Adrenal gland (tissue), 5 donors: Measurements from ENCODE around the gene TGFBR3.

Experiments
- CTCF ChIP-seq, 6 experiments: fragments of 450-650 bp in 4 of 6; fragments of 200-600 bp in 2 of 6; sonication (generic) in 1 of 6; IDR thresholded peaks; 1 replicate in 5 of 6; 2 replicates in 1 of 6; pipeline versions ENCODE4 v1.5.1 to v1.8.0; 2016 to 2021; ENCODE audit warnings: antibody characterized with exemption in 6 of 6, mild to moderate bottlenecking in 2 of 6, moderate library complexity in 1 of 6
- POLR2A ChIP-seq, 2 donors: fragments of 450-650 bp; IDR thresholded peaks; one replicate each; pipeline ENCODE4 v1.6.1; 2017; ENCODE audit warnings: antibody characterized with exemption in 2 of 2, mild to moderate bottlenecking in 2 of 2, moderate library complexity in 1 of 2
- donor health status: DM: no; HTN: no; CAD: no.

DNA sequence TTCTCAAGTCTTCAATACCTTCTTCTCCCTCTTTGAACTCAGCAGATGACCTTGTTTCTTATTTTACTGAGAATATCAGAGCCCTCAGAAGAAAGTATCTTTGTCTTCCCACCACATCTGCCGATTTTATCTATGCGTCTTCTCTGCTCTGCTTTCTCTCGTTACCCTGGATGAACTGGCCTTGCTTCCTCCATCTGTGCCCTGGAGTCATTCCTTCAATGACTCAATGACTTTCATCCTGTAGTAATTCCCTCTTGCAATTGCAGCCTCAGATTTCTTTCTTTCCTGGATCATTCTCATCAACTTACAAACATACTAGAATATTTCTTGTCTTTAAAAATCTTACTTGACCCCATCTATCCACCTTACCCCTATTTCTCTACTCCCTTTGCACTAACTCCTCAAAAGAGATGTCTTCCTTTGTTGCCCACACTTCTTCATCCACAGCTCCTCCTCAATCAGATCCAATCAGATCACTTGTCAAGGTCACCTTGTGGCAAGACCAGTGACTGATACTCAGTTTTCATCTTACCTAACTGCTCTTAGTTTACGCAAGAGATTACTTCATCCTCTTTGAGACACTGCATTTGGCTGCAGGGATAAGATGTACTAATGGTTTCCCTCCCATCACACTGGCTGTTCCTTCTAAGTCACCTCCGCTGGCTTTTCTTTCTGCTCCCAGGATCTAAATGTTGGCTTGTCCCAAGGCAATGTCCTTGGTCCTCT is 8.2 kb upstream of the TGFBR3 start:
- TF ChIP-seq CTCF (IDR thresholded peaks at IDR 0.05) (no peak), POLR2A (IDR thresholded peaks at IDR 0.05) (no peak)
